Endothelial cell of umbilical vein (primary cell): Measurements from ENCODE around the gene CHST15. TPM values are rescaled to one million over a fixed set of nuclear protein-coding genes. Genes with fewer than 3 reads are reported as not detected.

Experiments used
- BruUV-seq: library from RNA; stranded (reverse); fragments of 400-500 nt; replicated peaks from 2 replicates; lab custom pipeline; 2021; lab: Mats Ljungman, UMichigan
- CTCF ChIA-PET: fragments of 300-600, 350-600 bp; sonication (Branson Sonifier 250); formaldehyde crosslinking; loops from one replicate; lab custom pipeline; 2021; ENCODE audit warnings: antibody characterized with exemption, inconsistent platforms; lab: Charles Lee
- POLR2A ChIA-PET: fragments of 300-600, 350-600 bp; sonication (Branson Sonifier 250); formaldehyde crosslinking; loops from one replicate; lab custom pipeline; 2021; ENCODE audit warnings: antibody characterized with exemption, inconsistent platforms; lab: Charles Lee
- DNase-seq: peaks from one replicate; pipeline ENCODE4 v3.0.0-alpha.2; 2011; ENCODE audit warnings: low read depth, low spot score
- FAIRE-seq: peaks from 2 replicates; lab custom pipeline; 2011; peaks lifted over from hg19 to GRCh38; lab: Jason Lieb, UNC
- H2AFZ ChIP-seq: 2 replicates; pipeline ENCODE4 v1.6.0; 2012; ENCODE audit warnings: low read depth, low read length, control low read depth, inconsistent platforms
- H3K27ac ChIP-seq: 2 replicates; pipeline ENCODE4 v1.5.1; 2011; ENCODE audit warnings: low read depth, mild to moderate bottlenecking, control low read depth, low read length, moderate library complexity; ENCODE audit not compliant: insufficient read depth
- H3K27me3 ChIP-seq, 2 experiments: 2 replicates each; pipeline versions ENCODE4 v1.6.0 to v1.6.1; 2011; ENCODE audit warnings: low read length in 2 of 2, mixed read lengths in 1 of 2; ENCODE audit not compliant: control insufficient read depth in 2 of 2, insufficient read depth in 2 of 2
- H3K36me3 ChIP-seq, 2 experiments: 2 replicates in 1 of 2; 3 replicates in 1 of 2; pipeline ENCODE4 v1.5.1; 2011; ENCODE audit warnings: low read length in 2 of 2, mild to moderate bottlenecking in 1 of 2, moderate library complexity in 1 of 2; ENCODE audit not compliant: control insufficient read depth in 2 of 2, insufficient read depth in 2 of 2; ENCODE audit errors: extremely low read depth in 1 of 2
- H3K4me1 ChIP-seq: 3 replicates; pipeline ENCODE4 v1.5.1; 2011; ENCODE audit warnings: mild to moderate bottlenecking, low read length; ENCODE audit not compliant: control insufficient read depth, insufficient read depth; ENCODE audit errors: extremely low read depth
- H3K4me2 ChIP-seq: 2 replicates; pipeline ENCODE4 v1.6.1; 2011; ENCODE audit warnings: low read length, control low read depth, mixed read lengths; ENCODE audit not compliant: insufficient read depth
- H3K4me3 ChIP-seq, 3 experiments: fragments of 200-600 bp in 1 of 3; sonication (generic), shearing (Covaris generic) in 1 of 3; replicated peaks in 1 of 3; 2 replicates each; pipeline ENCODE4 v1.5.1; 2011 to 2016; ENCODE audit warnings: control low read depth in 3 of 3, low read length in 3 of 3, mild to moderate bottlenecking in 2 of 3, inconsistent platforms in 1 of 3, low read depth in 1 of 3, moderate library complexity in 1 of 3; ENCODE audit not compliant: insufficient read depth in 1 of 3
- H3K79me2 ChIP-seq: 2 replicates; pipeline ENCODE4 v1.6.0; 2012; ENCODE audit warnings: low read length, inconsistent platforms; ENCODE audit not compliant: control insufficient read depth, insufficient read depth
- H3K9ac ChIP-seq: replicated peaks from 2 replicates; pipeline ENCODE3; 2011; ENCODE audit warnings: low read length, control low read depth; ENCODE audit not compliant: insufficient read depth; ENCODE audit errors: extremely low read depth
- H3K9me1 ChIP-seq: replicated peaks from 3 replicates; pipeline ENCODE4 v1.6.0; 2011; ENCODE audit warnings: mild to moderate bottlenecking, low read length; ENCODE audit not compliant: control insufficient read depth, insufficient read depth; ENCODE audit errors: extremely low read depth
- H3K9me3 ChIP-seq: replicated peaks from 2 replicates; pipeline ENCODE4 v1.5.1; 2012; ENCODE audit warnings: low read length, inconsistent platforms; ENCODE audit not compliant: control insufficient read depth, insufficient read depth
- H4K20me1 ChIP-seq: replicated peaks from 2 replicates; pipeline ENCODE3; 2011; ENCODE audit warnings: mild to moderate bottlenecking, low read length; ENCODE audit not compliant: control insufficient read depth, insufficient read depth; ENCODE audit errors: extremely low read depth
- CTCF ChIP-seq, 2 donors: IDR thresholded peaks; 1 replicate in 1 of 2; 2 replicates in 1 of 2; pipeline ENCODE4 v1.5.1; 2011; ENCODE audit warnings: low read length in 2 of 2, mild to moderate bottlenecking in 2 of 2, moderate library complexity in 2 of 2, control low read depth in 1 of 2, inconsistent platforms in 1 of 2, low read depth in 1 of 2; ENCODE audit not compliant: insufficient read depth in 1 of 2; ENCODE audit errors: extremely low read depth in 1 of 2
- EZH2 ChIP-seq: IDR thresholded peaks from 2 replicates; pipeline ENCODE4 v1.6.1; 2012; ENCODE audit warnings: borderline replicate concordance, low read depth, mild to moderate bottlenecking, moderate library complexity, low read length, inconsistent platforms; ENCODE audit not compliant: severe bottlenecking
- FOS ChIP-seq: IDR thresholded peaks from 2 replicates; pipeline ENCODE4 v1.6.1; 2011; ENCODE audit warnings: mild to moderate bottlenecking, low read length, moderate library complexity, borderline replicate concordance; ENCODE audit not compliant: insufficient read depth
- GATA2 ChIP-seq: IDR thresholded peaks from 2 replicates; pipeline ENCODE4 v1.7.0; 2011; ENCODE audit warnings: low read depth, mild to moderate bottlenecking, moderate library complexity, mixed read lengths, low read length; ENCODE audit not compliant: insufficient read length, insufficient read depth
- JUN ChIP-seq: IDR thresholded peaks from 2 replicates; pipeline ENCODE4 v1.6.1; 2011; ENCODE audit warnings: borderline replicate concordance, low read depth; ENCODE audit not compliant: insufficient read length, insufficient read depth
- MYC ChIP-seq: IDR thresholded peaks from one replicate; pipeline ENCODE4 v1.6.1; 2011; ENCODE audit warnings: mild to moderate bottlenecking, low read depth, low read length
- POLR2A ChIP-seq: IDR thresholded peaks from 2 replicates; pipeline ENCODE4 v1.6.1; 2012; ENCODE audit warnings: low read depth, mild to moderate bottlenecking, control low read depth, low read length
- POLR2AphosphoS5 ChIP-seq: IDR thresholded peaks from 2 replicates; pipeline ENCODE4 v1.6.1; 2012; ENCODE audit warnings: low read depth, mild to moderate bottlenecking, control low read depth, low read length, moderate library complexity; ENCODE audit not compliant: insufficient read depth
- dilution Hi-C: fragments of 300-500 bp; cut with MboI; formaldehyde crosslinking; loops from one replicate; pipeline ENCODE4 v1.15.0; 2019; ENCODE audit warnings: low sequenced_read_pairs; ENCODE audit not compliant: extremely low pct_ligation_motif_present
- intact Hi-C: fragments of 100-400 bp; cut with micrococcal nuclease; formaldehyde crosslinking; loops from one replicate; pipeline ENCODE4 v1.10.0; 2022
- polyA plus RNA-seq, 4 experiments: library from polyadenylated mRNA; depleted of rRNA in 3 of 4; stranded (reverse) in 3 of 4; unstranded in 1 of 4; fragments of >200 nt; gene quantifications; 2 replicates each; pipeline versions ENCODE4 v1.2.1 to v1.2.3, GENCODE V29; 2011 to 2012; ENCODE audit warnings: missing spikeins in 1 of 4
- total RNA-seq: library from RNA; stranded (reverse); gene quantifications from 2 replicates; pipeline ENCODE4 v1.2.3, GENCODE V29; 2021
- TF ChIP-seq, protein P1 (sequence below): IDR thresholded peaks from 2 replicates; pipeline ENCODE4 v1.6.1; 2011; ENCODE audit not compliant: insufficient read depth, insufficient read length

Gene CHST15
- total and polyA plus RNA-seq, 2 donors (not counting 3 experiments of a cell fraction or from before 2014, with no cell fraction given), result 23.1 to 29.2 TPM

DNA sequence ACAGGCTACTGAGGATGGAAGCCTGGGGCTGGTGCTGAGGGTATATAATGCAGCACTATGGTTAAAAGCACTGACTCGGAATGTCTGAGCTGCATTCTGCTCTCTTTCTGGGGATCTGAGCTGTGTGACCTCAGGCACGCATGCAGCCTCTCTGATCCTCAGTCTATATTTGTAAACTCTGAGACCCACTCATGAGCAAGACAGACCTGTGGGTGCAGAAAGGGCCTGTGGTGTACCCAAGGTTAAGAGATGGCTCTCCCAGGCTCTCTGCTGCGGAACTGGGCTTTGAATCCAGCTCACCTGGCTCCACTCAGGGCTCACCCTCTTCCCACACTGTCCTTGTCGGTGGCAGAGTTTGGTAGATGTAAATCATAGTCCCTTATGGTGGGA, 89.9 kb downstream of the CHST15 start:
- FAIRE-seq (no peak), DNase-seq (no peak)
- Histone ChIP-seq H3K4me1 (no peaks in the 10 kb centered on the region), H3K79me2 (no peaks in the 10 kb centered on the region), H3K27me3 (no peaks in the 10 kb centered on the region), H3K9me1 (no peaks in the 10 kb centered on the region), H4K20me1 (no peaks in the 10 kb centered on the region), H3K4me3 (no peak overlapping the region), H3K27ac (no peak overlapping the region), H2AFZ (no peak overlapping the region), H3K9me3 (no peaks in the 10 kb centered on the region), H3K9ac (no peak overlapping the region), H3K4me2 (no peak overlapping the region), H3K36me3 (peaks cover 0 to 2% of the 10 kb centered on the region in 2 experiments)
- intact Hi-C loops, result no loop called here
- TF ChIP-seq JUN (no peak), GATA2 (no peak), FOS (no peak), POLR2A (no peak), MYC (no peak), POLR2AphosphoS5 (no peak), EZH2 (no peak), CTCF (IDR thresholded peaks at IDR 0.05; ENCODE audit: extremely low read depth in 1 of 2, insufficient read depth in 1 of 2, low read depth in 1 of 2, low read length in 2 of 2) (no peak)
- TF ChIP-seq, protein P1, sequence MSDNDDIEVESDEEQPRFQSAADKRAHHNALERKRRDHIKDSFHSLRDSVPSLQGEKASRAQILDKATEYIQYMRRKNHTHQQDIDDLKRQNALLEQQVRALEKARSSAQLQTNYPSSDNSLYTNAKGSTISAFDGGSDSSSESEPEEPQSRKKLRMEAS, result no peak
- ChIA-PET POLR2A (no interaction called here), CTCF (interaction anchor here (0.7 to 6.7 kb wide), 3 partner anchors 8 to 386 kb away, joined by 3 to 41 read pairs (median 14); no protein-coding TSS in a partner anchor)
- dilution Hi-C loops, result no loop called here
- no TSS peak for BruUV-seq
